Neural progenitor cell (in vitro differentiated cells): ENCODE data around the gene CACNA1B. TPM values are rescaled to one million over a fixed set of nuclear protein-coding genes. Genes with fewer than 3 reads are reported as not detected.

Experiments
- DNase-seq: peaks from one replicate; pipeline ENCODE4 v3.0.0-alpha.2; 2016; ENCODE audit warnings: low spot score
- H2AFZ ChIP-seq: fragments of 200-600 bp; sonication (generic); replicated peaks from 2 replicates; pipeline ENCODE4 v1.6.1; 2016; ENCODE audit warnings: antibody characterized with exemption
- H3F3A ChIP-seq: fragments of 200-600 bp; sonication (generic); 2 replicates; pipeline ENCODE4 v1.6.1; 2016; ENCODE audit warnings: antibody characterized with exemption, low read depth
- H3K27ac ChIP-seq: fragments of 200-600 bp; sonication (generic); 2 replicates; pipeline ENCODE4 v1.5.1; 2016; ENCODE audit warnings: mild to moderate bottlenecking
- H3K27me3 ChIP-seq: fragments of 200-600 bp; sonication (generic); 2 replicates; pipeline ENCODE4 v1.6.1; 2016; ENCODE audit warnings: mild to moderate bottlenecking, moderate library complexity
- H3K36me3 ChIP-seq: fragments of 200-600 bp; sonication (generic); 2 replicates; pipeline ENCODE4 v1.5.1; 2016
- H3K4me1 ChIP-seq: fragments of 200-600 bp; sonication (generic); 2 replicates; pipeline ENCODE4 v1.6.1; 2016; ENCODE audit warnings: mixed run types
- H3K4me2 ChIP-seq: fragments of 200-600 bp; sonication (generic); 2 replicates; pipeline ENCODE4 v1.6.1; 2016
- H3K4me3 ChIP-seq: fragments of 200-600 bp; sonication (generic); 2 replicates; pipeline ENCODE4 v1.5.1; 2016
- H3K79me2 ChIP-seq: fragments of 200-600 bp; sonication (generic); 2 replicates; pipeline ENCODE4 v1.6.1; 2016; ENCODE audit warnings: low read depth
- H3K9ac ChIP-seq: fragments of 200-600 bp; sonication (generic); 2 replicates; pipeline ENCODE4 v1.6.1; 2016
- H3K9me3 ChIP-seq: fragments of 200-600 bp; sonication (generic); 2 replicates; pipeline ENCODE4 v1.5.1; 2016; ENCODE audit warnings: low read depth
- H4K20me1 ChIP-seq: fragments of 200-600 bp; sonication (generic); 2 replicates; pipeline ENCODE4 v1.6.1; 2016; ENCODE audit warnings: low read depth
- H3K27ac Mint-ChIP-seq: 3 replicates; pipeline ENCODE4 v1.8.0; 2021; ENCODE audit warnings: mixed read lengths
- H3K27me3 Mint-ChIP-seq: 2 replicates; pipeline ENCODE4 v1.8.0; 2022; ENCODE audit warnings: low read depth, mild to moderate bottlenecking, inconsistent platforms, moderate library complexity, mixed read lengths; ENCODE audit not compliant: insufficient read depth
- H3K36me3 Mint-ChIP-seq: 3 replicates; pipeline ENCODE4 v1.8.0; 2021; ENCODE audit warnings: mixed read lengths
- H3K4me1 Mint-ChIP-seq: 3 replicates; pipeline ENCODE4 v1.8.0; 2021; ENCODE audit warnings: mixed read lengths
- H3K4me3 Mint-ChIP-seq: 3 replicates; pipeline ENCODE4 v1.8.0; 2021; ENCODE audit warnings: mild to moderate bottlenecking, moderate library complexity, mixed read lengths
- H3K9me3 Mint-ChIP-seq: 3 replicates; pipeline ENCODE4 v1.8.0; 2020; ENCODE audit warnings: mixed read lengths
- EZH2 ChIP-seq: fragments of 200-600 bp; sonication (generic); IDR thresholded peaks from 2 replicates; pipeline ENCODE4 v1.6.1; 2017; ENCODE audit warnings: antibody characterized with exemption, mild to moderate bottlenecking, moderate library complexity
- EZH2phosphoT487 ChIP-seq: fragments of 200-600 bp; sonication (generic); IDR thresholded peaks from 2 replicates; pipeline ENCODE4 v1.6.1; 2017; ENCODE audit warnings: antibody characterized with exemption
- total RNA-seq: library from RNA; depleted of rRNA; stranded (reverse); fragments of >200 nt; gene quantifications from 2 replicates; pipeline ENCODE4 v1.2.3, GENCODE V29; 2015; ENCODE audit warnings: low replicate concordance
- TF ChIP-seq, protein P1 (sequence below): fragments of 200-600 bp; sonication (generic); IDR thresholded peaks from 2 replicates; pipeline ENCODE4 v1.5.1; 2017; ENCODE audit warnings: antibody characterized with exemption, mild to moderate bottlenecking

CACNA1B gene
- total RNA-seq, 1 donor from 2014 or later = 0.30 TPM

DNA sequence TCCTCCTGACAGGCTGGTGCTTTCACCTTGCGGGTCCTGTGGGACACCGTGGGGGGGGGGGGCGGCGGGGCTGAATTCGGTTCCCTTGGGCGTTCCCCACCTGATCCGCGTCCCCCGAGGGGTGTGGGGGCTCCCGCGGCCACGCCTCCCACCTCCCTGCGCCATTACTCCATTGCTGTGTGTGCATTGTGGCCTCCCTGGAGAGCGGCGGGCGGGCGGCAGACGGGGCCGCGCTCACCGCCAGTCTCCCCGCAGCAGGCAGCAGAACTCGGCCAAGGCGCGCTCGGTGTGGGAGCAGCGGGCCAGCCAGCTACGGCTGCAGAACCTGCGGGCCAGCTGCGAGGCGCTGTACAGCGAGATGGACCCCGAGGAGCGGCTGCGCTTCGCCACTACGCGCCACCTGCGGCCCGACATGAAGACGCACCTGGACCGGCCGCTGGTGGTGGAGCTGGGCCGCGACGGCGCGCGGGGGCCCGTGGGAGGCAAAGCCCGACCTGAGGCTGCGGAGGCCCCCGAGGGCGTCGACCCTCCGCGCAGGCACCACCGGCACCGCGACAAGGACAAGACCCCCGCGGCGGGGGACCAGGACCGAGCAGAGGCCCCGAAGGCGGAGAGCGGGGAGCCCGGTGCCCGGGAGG, 145.3 kb downstream of the CACNA1B start:
- H3K4me3 Mint-ChIP-seq = no peak overlapping the region
- H3K79me2 ChIP-seq = no peaks in the 10 kb centered on the region
- TF ChIP-seq, protein P1, sequence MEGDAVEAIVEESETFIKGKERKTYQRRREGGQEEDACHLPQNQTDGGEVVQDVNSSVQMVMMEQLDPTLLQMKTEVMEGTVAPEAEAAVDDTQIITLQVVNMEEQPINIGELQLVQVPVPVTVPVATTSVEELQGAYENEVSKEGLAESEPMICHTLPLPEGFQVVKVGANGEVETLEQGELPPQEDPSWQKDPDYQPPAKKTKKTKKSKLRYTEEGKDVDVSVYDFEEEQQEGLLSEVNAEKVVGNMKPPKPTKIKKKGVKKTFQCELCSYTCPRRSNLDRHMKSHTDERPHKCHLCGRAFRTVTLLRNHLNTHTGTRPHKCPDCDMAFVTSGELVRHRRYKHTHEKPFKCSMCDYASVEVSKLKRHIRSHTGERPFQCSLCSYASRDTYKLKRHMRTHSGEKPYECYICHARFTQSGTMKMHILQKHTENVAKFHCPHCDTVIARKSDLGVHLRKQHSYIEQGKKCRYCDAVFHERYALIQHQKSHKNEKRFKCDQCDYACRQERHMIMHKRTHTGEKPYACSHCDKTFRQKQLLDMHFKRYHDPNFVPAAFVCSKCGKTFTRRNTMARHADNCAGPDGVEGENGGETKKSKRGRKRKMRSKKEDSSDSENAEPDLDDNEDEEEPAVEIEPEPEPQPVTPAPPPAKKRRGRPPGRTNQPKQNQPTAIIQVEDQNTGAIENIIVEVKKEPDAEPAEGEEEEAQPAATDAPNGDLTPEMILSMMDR = no peak
- TF ChIP-seq EZH2 (peak; percentile 88), EZH2phosphoT487 (peak; percentile 89)
- peaks cover 2% of the 10 kb centered on the region for H4K20me1 ChIP-seq
- H3K4me3 ChIP-seq = peak overlapping the region; percentile 52
- no peaks in the 10 kb centered on the region for H3K9me3 ChIP-seq
- H3K27ac Mint-ChIP-seq = no peak overlapping the region
- no peak overlapping the region for H3K9ac ChIP-seq
- H3K4me2 ChIP-seq = peak overlapping the region; percentile 76
- H3K27me3 Mint-ChIP-seq = peaks cover 35% of the 10 kb centered on the region
- no peaks in the 10 kb centered on the region for H3K36me3 Mint-ChIP-seq
- H3K4me1 Mint-ChIP-seq = no peaks in the 10 kb centered on the region
- no peaks in the 10 kb centered on the region for H3K4me1 ChIP-seq
- DNase-seq = peak; percentile 63
- H3K9me3 Mint-ChIP-seq = no peaks in the 10 kb centered on the region
- H3K27ac ChIP-seq = no peak overlapping the region
- no peaks in the 10 kb centered on the region for H3K36me3 ChIP-seq
- H2AFZ ChIP-seq = peak overlapping the region; percentile 97
- H3K27me3 ChIP-seq = peaks cover 37% of the 10 kb centered on the region
- H3F3A ChIP-seq = peaks cover 2% of the 10 kb centered on the region

DNA sequence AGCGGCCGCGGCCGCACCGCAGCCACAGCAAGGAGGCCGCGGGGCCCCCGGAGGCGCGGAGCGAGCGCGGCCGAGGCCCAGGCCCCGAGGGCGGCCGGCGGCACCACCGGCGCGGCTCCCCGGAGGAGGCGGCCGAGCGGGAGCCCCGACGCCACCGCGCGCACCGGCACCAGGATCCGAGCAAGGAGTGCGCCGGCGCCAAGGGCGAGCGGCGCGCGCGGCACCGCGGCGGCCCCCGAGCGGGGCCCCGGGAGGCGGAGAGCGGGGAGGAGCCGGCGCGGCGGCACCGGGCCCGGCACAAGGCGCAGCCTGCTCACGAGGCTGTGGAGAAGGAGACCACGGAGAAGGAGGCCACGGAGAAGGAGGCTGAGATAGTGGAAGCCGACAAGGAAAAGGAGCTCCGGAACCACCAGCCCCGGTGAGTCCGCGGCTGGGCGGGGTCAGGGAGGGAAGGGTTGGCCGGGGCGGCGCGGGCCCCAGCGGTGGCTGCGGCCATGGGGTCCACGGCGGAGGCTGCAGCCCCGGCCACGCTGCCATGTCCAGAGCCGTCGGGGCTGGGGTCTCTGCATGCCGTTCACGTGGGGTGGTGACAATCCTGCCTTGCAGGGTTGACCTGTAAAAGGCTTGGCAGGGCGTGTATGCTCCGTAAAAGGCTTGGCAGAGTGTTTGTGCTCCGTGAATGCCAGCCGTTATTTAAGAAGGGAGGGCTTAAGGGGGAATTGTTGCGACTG, 146.0 kb downstream of the CACNA1B start:
- H3K27me3 Mint-ChIP-seq = peaks cover 35% of the 10 kb centered on the region

DNA sequence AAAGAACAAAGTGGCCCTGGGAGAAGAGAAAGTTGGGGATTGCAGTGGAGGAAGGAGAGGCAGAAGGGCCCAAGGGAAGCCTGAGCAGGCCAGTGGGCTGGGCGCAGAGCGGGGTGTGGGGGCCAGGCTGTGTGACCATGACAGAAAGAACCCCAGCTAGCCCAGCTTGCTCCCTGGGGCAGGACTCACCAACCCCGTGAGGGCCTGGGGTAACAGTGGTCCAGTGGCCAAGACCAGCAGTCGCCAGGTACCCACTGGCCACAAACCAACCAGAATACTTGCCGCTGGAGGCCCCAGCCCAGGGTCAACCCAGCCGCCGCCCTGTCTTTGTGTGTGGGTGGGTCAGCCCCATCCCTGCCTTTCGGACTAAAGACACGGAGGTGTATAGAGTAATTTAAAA, 146.5 kb downstream of the CACNA1B start:
- H3K9me3 Mint-ChIP-seq = no peaks in the 10 kb centered on the region
- H3K27ac Mint-ChIP-seq = no peak overlapping the region
- peaks cover 35% of the 10 kb centered on the region for H3K27me3 Mint-ChIP-seq
- Histone ChIP-seq H3K9ac (no peak overlapping the region), H3K4me2 (peak overlapping the region; percentile 79), H3K27me3 (peaks cover 37% of the 10 kb centered on the region), H4K20me1 (peaks cover 2% of the 10 kb centered on the region), H3K27ac (no peak overlapping the region), H3K4me1 (no peaks in the 10 kb centered on the region), H3F3A (peaks cover 2% of the 10 kb centered on the region), H3K9me3 (no peaks in the 10 kb centered on the region), H2AFZ (no peak overlapping the region), H3K36me3 (no peaks in the 10 kb centered on the region), H3K79me2 (no peaks in the 10 kb centered on the region), H3K4me3 (peak overlapping the region; percentile 51)
- DNase-seq = no peak
- no peaks in the 10 kb centered on the region for H3K36me3 Mint-ChIP-seq
- H3K4me3 Mint-ChIP-seq = peak overlapping the region; percentile 55
- TF ChIP-seq, protein P1 = no peak
- no peak for TF ChIP-seq EZH2
- no peak for TF ChIP-seq EZH2phosphoT487
- H3K4me1 Mint-ChIP-seq = no peaks in the 10 kb centered on the region

More for the DNA sequence above, 146.0 kb downstream of the CACNA1B start:
- no peaks in the 10 kb centered on the region for H3K36me3 ChIP-seq
- no peaks in the 10 kb centered on the region for H3K79me2 ChIP-seq
- peaks cover 2% of the 10 kb centered on the region for H3F3A ChIP-seq
- H3K4me2 ChIP-seq = peak overlapping the region; percentile 79
- H2AFZ ChIP-seq = peak overlapping the region; percentile 97
- H3K4me1 Mint-ChIP-seq = no peaks in the 10 kb centered on the region
- peak overlapping the region; percentile 55 for H3K4me3 Mint-ChIP-seq
- H3K27ac Mint-ChIP-seq = no peak overlapping the region
- H3K4me3 ChIP-seq = peak overlapping the region; percentile 52
- no peaks in the 10 kb centered on the region for H3K4me1 ChIP-seq
- no peak overlapping the region for H3K27ac ChIP-seq
- peak; percentile 57 for DNase-seq
- H3K9me3 Mint-ChIP-seq = no peaks in the 10 kb centered on the region
- H3K9ac ChIP-seq = no peak overlapping the region
- no peaks in the 10 kb centered on the region for H3K9me3 ChIP-seq
- peaks cover 37% of the 10 kb centered on the region for H3K27me3 ChIP-seq
- no peaks in the 10 kb centered on the region for H3K36me3 Mint-ChIP-seq
- peaks cover 2% of the 10 kb centered on the region for H4K20me1 ChIP-seq
- TF ChIP-seq, protein P1 = no peak
- TF ChIP-seq EZH2phosphoT487 = peak; percentile 12
- peak; percentile 67 for TF ChIP-seq EZH2
